MV-4-11 (cell line): ENCODE results near the gene AATK.
"Not testable (repeated sequence)": the region's sequence is repeated elsewhere in the genome, so short reads cannot be mapped to it uniquely, and the experiment has no call there.

Source experiments
- DNase-seq: peaks from one replicate; lab custom pipeline; 2025; lab: John Stamatoyannopoulos, UW

The AATK gene

GRCh38 chr17:81162491-81162890 lies 3.5 kb downstream of the AATK start:
- DNase-seq, result no peak

GRCh38 chr17:81161972-81162371 lies 4.0 kb downstream of the AATK start:
- DNase-seq, result no peak

- DNase-seq, result no peak
These were observed 4.5 kb downstream of the AATK start for GRCh38 chr17:81161536-81161935.

- no peak for DNase-seq
These were observed 5.1 kb downstream of the AATK start for GRCh38 chr17:81160747-81161453.

GRCh38 chr17:81160306-81160705 lies 5.7 kb downstream of the AATK start:
- no peak for DNase-seq

GRCh38 chr17:81159611-81160265 lies 6.3 kb downstream of the AATK start:
- DNase-seq, result no peak

- DNase-seq, result no peak
These were observed 7.1 kb downstream of the AATK start for GRCh38 chr17:81158688-81159590.

- DNase-seq, result no peak
These were observed 8.0 kb downstream of the AATK start for GRCh38 chr17:81157848-81158687.

GRCh38 chr17:81156866-81157805 lies 8.9 kb downstream of the AATK start:
- no peak for DNase-seq

GRCh38 chr17:81154961-81155360 lies 11.1 kb downstream of the AATK start:
- DNase-seq, result peak; percentile 6

GRCh38 chr17:81154016-81154415 lies 12.0 kb downstream of the AATK start:
- not testable (repeated sequence) for DNase-seq

GRCh38 chr17:81153340-81153803 lies 12.6 kb downstream of the AATK start:
- DNase-seq, result peak; percentile 73

- DNase-seq, result no peak
These were observed 13.7 kb downstream of the AATK start for GRCh38 chr17:81152288-81152828.

GRCh38 chr17:81151278-81151677 lies 14.7 kb downstream of the AATK start:
- DNase-seq, result no peak

GRCh38 chr17:81150377-81151077 lies 15.5 kb downstream of the AATK start:
- no peak for DNase-seq

- DNase-seq, result no peak
These were observed 17.0 kb downstream of the AATK start for GRCh38 chr17:81148986-81149533.

- DNase-seq, result no peak
These were observed 17.4 kb downstream of the AATK start for GRCh38 chr17:81148571-81148970.

GRCh38 chr17:81147701-81148100 lies 18.3 kb downstream of the AATK start:
- no peak for DNase-seq

GRCh38 chr17:81146208-81146607 lies 19.8 kb downstream of the AATK start:
- DNase-seq, result peak; percentile 3
